Ovary (tissue), 9 donors: ENCODE data around the gene RBBP6. TPM values are rescaled to one million over a fixed set of nuclear protein-coding genes. Genes with fewer than 3 reads are reported as not detected.
"Not testable (repeated sequence)": the region's sequence is repeated elsewhere in the genome, so short reads cannot be mapped to it uniquely, and the experiment has no call there.

Experiments used
- DNase-seq, 5 donors: peaks; one replicate each; pipeline ENCODE4 v3.0.0-alpha.2; 2019 to 2020
- H3K27ac ChIP-seq, 2 donors: fragments of 200-600 bp; one replicate each; pipeline versions ENCODE4 v1.5.1 to v1.8.0; 2019 to 2022
- H3K27me3 ChIP-seq: fragments of 200-600 bp; one replicate; pipeline ENCODE4 v1.8.0; 2022
- H3K36me3 ChIP-seq: fragments of 200-600 bp; sonication (generic); one replicate; pipeline ENCODE4 v1.5.1; 2019
- H3K4me1 ChIP-seq: one replicate; pipeline ENCODE4 v1.8.1; 2013; ENCODE audit warnings: mild to moderate bottlenecking, moderate library complexity; ENCODE audit not compliant: insufficient read depth
- H3K4me3 ChIP-seq: fragments of 200-600 bp; sonication (generic); one replicate; pipeline ENCODE4 v1.5.1; 2017
- H3K9me3 ChIP-seq, 2 donors: fragments of 200-600 bp in 1 of 2; sonication (generic) in 1 of 2; one replicate each; pipeline versions ENCODE4 v1.5.1 to v1.8.1; 2013 to 2019; ENCODE audit warnings: mild to moderate bottlenecking in 1 of 2, moderate library complexity in 1 of 2
- EP300 ChIP-seq: sonication (generic); formaldehyde crosslinking; IDR thresholded peaks from one replicate; pipeline ENCODE4 v1.6.1; 2017; ENCODE audit warnings: antibody characterized with exemption
- POLR2A ChIP-seq: fragments of 450-650 bp; IDR thresholded peaks from one replicate; pipeline ENCODE4 v1.6.1; 2017; ENCODE audit warnings: antibody characterized with exemption, mild to moderate bottlenecking, moderate library complexity
- WGBS, 3 donors: extraction: QIAGEN DNeasy Blood & Tissue Kit in 1 of 3; methylation state at CpG; one replicate each; pipeline versions ENCODE4 v1.1.5 to v1.1.7; 2013 to 2017; 5-methylcytosine and 5-hydroxymethylcytosine counted together
- intact Hi-C, 4 donors: fragments of 100-400 bp; cut with DNase I; formaldehyde crosslinking; loops; one replicate each; pipeline versions ENCODE4 v1.11.0 to v1.15.1; 2022 to 2023
- polyA plus RNA-seq, 2 donors: library from polyadenylated mRNA; stranded (reverse); fragments of 200-250 nt in 1 of 2; fragments of 350-450 nt in 1 of 2; fragmentation: Illumina TruSeq in 1 of 2; extraction: RNeasy Lipid Tissue Mini Kit (QIAGEN cat#74804) in 1 of 2; gene quantifications; one replicate each; pipeline ENCODE4 v1.2.3, GENCODE V29; 2013 to 2014
- total RNA-seq, 7 donors: library from RNA; depleted of rRNA in 2 of 7; stranded (reverse); fragments of >200 nt in 2 of 7; fragmentation: NEBNext Ultra II Directional in 3 of 7; extraction: Animal tissue kit (Norgen Biotek cat#: 25700) in 3 of 7; gene quantifications; one replicate each; pipeline versions ENCODE4 v1.1.0 to v1.2.4, GENCODE V29; 2016 to 2023
- TF ChIP-seq, protein P1 (sequence below), 3 donors: fragments of 450-650 bp in 2 of 3; fragments of 200-600 bp in 1 of 3; IDR thresholded peaks; one replicate each; pipeline versions ENCODE4 v1.5.1 to v1.8.0; 2016 to 2022; ENCODE audit warnings: antibody characterized with exemption in 3 of 3, mild to moderate bottlenecking in 1 of 3
- donor health status: DM: no; HTN: no; CAD: no; lungs with moderate emphysema.
- donor health status: DM: no; HTN: no; CAD: no.
- donor health status: Bipolar disorder and iron deficiency.
- donor health status: DM: yes; HTN: yes; CAD: no.
- donor health status: DM: no; HTN: no; CAD: no.
- donor health status: DM: yes; HTN: yes; CAD: no.

Gene RBBP6
- total and polyA plus RNA-seq, 9 donors = 35.9 to 112 (median 65.4) TPM

DNA sequence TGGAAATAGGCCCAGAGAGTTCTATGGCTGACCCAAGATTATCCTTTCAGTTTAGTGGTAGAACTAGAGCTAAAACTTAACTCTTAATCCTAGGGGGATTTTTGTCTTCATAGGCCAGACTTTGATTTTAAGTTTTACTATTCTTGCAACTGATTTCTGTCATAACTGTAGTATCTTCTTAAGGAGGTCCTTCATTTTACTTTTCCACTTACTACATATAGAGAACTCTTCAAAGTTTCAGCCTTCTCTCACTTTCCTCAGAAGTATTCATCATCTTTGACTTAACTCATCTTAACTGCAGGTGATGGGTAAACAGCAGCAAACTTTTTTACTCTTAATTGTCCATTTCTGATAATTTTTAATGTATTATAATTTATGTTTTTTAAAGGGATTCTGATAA lies 23.4 kb downstream of the RBBP6 start:
- no peaks in the 10 kb centered on the region for H3K4me1 ChIP-seq
- no peak for TF ChIP-seq EP300
- no peaks in the 10 kb centered on the region for H3K27me3 ChIP-seq
- H3K27ac ChIP-seq = no peak overlapping the region
- H3K9me3 ChIP-seq = no peaks in the 10 kb centered on the region
- DNase-seq = no peak
- H3K36me3 ChIP-seq = no peaks in the 10 kb centered on the region
- intact Hi-C loops = no loop called here
- no peak overlapping the region for H3K4me3 ChIP-seq

DNA sequence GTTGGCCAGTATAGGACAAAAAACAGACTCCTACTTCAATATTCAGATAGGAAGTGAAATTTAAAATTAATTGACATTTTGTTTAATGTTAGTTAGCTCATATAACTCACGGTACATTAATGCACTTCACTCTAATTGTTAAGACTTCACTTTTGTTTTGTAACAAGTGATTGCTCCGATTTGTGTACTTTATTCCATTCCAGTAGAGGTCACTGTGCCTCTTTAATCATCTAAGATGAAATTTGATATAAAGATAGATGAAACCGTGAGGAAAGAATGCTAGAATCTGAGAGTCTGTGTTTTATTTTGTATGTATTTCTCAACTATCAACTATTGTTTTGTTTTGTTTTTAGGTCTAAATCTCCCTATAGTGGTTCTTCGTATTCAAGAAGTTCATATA lies 29.0 kb downstream of the RBBP6 start:
- Histone ChIP-seq H3K9me3 (no peaks in the 10 kb centered on the region), H3K4me1 (no peaks in the 10 kb centered on the region), H3K4me3 (no peak overlapping the region), H3K27me3 (no peaks in the 10 kb centered on the region), H3K27ac (no peak overlapping the region), H3K36me3 (no peaks in the 10 kb centered on the region)
- no peak for DNase-seq
- intact Hi-C loops = no loop called here
- 83 to 87% (median 86%) methylated on average over 4 of the region's 4 CpGs for WGBS, 3 donors
- TF ChIP-seq POLR2A (no peak), EP300 (no peak)
- TF ChIP-seq, protein P1, sequence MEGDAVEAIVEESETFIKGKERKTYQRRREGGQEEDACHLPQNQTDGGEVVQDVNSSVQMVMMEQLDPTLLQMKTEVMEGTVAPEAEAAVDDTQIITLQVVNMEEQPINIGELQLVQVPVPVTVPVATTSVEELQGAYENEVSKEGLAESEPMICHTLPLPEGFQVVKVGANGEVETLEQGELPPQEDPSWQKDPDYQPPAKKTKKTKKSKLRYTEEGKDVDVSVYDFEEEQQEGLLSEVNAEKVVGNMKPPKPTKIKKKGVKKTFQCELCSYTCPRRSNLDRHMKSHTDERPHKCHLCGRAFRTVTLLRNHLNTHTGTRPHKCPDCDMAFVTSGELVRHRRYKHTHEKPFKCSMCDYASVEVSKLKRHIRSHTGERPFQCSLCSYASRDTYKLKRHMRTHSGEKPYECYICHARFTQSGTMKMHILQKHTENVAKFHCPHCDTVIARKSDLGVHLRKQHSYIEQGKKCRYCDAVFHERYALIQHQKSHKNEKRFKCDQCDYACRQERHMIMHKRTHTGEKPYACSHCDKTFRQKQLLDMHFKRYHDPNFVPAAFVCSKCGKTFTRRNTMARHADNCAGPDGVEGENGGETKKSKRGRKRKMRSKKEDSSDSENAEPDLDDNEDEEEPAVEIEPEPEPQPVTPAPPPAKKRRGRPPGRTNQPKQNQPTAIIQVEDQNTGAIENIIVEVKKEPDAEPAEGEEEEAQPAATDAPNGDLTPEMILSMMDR (IDR thresholded peaks at IDR 0.05) = no peak

DNA sequence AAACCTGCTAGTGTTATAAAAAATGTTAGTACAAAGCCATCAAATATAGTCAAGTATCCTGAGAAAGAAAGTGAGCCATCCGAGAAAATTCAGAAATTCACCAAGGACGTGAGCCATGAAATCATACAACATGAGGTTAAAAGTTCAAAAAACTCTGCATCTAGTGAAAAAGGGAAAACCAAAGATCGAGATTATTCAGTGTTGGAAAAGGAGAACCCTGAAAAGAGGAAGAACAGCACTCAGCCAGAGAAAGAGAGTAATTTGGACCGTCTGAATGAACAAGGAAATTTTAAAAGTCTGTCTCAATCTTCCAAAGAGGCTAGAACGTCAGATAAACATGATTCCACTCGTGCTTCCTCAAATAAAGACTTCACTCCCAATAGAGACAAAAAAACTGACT lies 31.7 kb downstream of the RBBP6 start:
- Histone ChIP-seq H3K27me3 (no peaks in the 10 kb centered on the region), H3K4me1 (no peaks in the 10 kb centered on the region), H3K4me3 (no peak overlapping the region), H3K27ac (no peak overlapping the region), H3K36me3 (no peaks in the 10 kb centered on the region), H3K9me3 (no peaks in the 10 kb centered on the region)
- intact Hi-C loops = loop anchor here in 1 of 4 donors (10.0 kb wide), 1 partner anchor 244 kb away; no protein-coding TSS in a partner anchor
- TF ChIP-seq, protein P1 (IDR thresholded peaks at IDR 0.05) = no peak
- TF ChIP-seq POLR2A (no peak), EP300 (no peak)
- 91 to 94% (median 93%) methylated on average over 6 of the region's 6 CpGs for WGBS, 3 donors
- no peak for DNase-seq

DNA sequence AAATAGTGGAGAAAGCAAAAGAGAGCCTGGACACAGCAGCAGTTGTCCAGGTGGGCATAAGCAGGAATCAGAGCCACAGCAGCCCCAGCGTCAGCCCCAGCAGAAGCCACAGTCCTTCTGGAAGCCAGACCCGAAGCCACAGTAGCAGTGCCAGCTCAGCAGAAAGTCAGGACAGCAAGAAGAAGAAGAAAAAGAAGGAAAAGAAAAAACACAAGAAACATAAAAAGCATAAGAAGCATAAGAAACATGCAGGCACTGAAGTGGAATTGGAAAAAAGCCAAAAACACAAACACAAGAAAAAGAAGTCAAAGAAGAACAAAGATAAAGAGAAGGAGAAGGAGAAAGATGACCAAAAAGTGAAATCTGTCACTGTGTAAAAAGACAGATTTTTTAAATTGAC lies 32.7 kb downstream of the RBBP6 start:
- TF ChIP-seq, protein P1 (IDR thresholded peaks at IDR 0.05) = no peak
- TF ChIP-seq POLR2A (no peak), EP300 (no peak)
- Histone ChIP-seq H3K4me3 (no peak overlapping the region), H3K27ac (no peak overlapping the region), H3K27me3 (no peaks in the 10 kb centered on the region), H3K4me1 (no peaks in the 10 kb centered on the region), H3K9me3 (no peaks in the 10 kb centered on the region), H3K36me3 (no peaks in the 10 kb centered on the region)
- intact Hi-C loops = loop anchor here in 1 of 4 donors (10.0 kb wide), 1 partner anchor 243 kb away; no protein-coding TSS in a partner anchor
- WGBS, 3 donors = 86 to 100% (median 97%) methylated on average over 2 of the region's 2 CpGs
- DNase-seq = no peak

DNA sequence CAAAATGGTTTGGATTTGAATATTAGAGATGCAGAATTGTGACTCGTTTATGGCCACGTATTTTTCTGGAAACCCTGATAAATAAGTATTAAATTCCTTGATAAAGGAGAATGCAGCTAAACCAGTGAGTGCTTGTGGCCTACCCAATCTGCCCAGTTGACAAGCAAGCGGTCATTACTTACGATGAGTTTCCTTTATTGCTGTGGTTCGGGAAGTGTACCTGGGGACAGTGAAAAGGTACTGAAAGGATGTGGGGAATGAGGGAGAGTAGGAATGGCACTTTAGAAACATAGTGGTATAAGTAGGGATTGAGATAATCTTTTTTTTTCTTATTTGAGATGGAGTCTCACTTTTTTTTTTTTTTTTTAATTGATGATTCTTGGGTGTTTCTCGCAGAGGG lies 33.8 kb downstream of the RBBP6 start:
- TF ChIP-seq POLR2A (no peak), EP300 (no peak)
- TF ChIP-seq, protein P1 (IDR thresholded peaks at IDR 0.05) = no peak
- WGBS, 3 donors = 86 to 96% (median 94%) methylated on average over 6 of the region's 6 CpGs
- intact Hi-C loops = loop anchor here in 1 of 4 donors (10.0 kb wide), 1 partner anchor 242 kb away; no protein-coding TSS in a partner anchor
- H3K4me1 ChIP-seq = no peaks in the 10 kb centered on the region
- H3K36me3 ChIP-seq = no peaks in the 10 kb centered on the region
- no peak overlapping the region for H3K4me3 ChIP-seq
- no peaks in the 10 kb centered on the region for H3K9me3 ChIP-seq
- DNase-seq = no peak
- H3K27me3 ChIP-seq = no peaks in the 10 kb centered on the region
- H3K27ac ChIP-seq = no peak overlapping the region

DNA sequence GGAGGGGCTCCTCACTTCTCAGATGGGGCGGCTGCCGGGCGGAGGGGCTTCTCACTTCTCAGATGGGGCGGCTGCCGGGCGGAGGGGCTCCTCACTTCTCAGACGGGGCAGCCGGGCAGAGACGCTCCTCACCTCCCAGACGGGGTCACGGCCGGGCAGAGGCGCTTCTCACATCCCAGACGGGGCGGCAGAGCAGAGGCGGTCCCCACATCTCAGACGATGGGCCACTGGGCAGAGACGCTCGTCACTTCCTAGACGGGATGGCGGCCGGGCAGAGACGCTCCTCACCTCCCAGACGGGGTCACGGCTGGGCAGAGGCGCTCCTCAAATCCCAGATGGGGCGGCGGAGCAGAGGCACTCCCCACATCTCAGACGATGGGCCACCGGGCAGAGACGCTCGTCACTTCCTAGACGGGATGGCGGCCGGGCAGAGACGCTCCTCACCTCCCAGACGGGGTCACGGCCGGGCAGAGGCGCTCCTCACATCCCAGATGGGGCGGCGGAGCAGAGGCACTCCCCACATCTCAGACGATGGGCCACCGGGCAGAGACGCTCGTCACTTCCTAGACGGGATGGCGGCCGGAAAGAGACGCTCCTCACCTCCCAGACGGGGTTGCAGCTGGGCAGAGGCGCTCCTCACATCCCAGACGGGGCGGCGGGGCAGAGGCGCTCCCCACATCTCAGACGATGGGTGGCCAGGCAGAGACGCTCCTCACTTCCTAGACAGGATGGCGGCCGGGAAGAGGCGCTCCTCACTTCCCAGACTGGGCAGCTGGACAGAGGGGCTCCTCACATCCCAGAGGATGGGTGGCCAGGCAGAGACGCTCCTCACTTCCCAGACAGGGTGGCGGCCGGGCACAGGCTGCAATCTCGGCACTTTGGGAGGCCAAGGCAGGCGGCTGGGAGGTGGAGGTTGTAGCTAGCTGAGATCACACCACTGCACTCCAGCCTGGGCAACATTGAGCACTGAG lies 35.4 kb downstream of the RBBP6 start:
- H3K27me3 ChIP-seq, H3K9me3 ChIP-seq, H3K4me3 ChIP-seq, H3K4me1 ChIP-seq, H3K27ac ChIP-seq, DNase-seq, H3K36me3 ChIP-seq: not testable (repeated sequence)
- intact Hi-C loops = loop anchor here in 1 of 4 donors (10.0 kb wide), 1 partner anchor 240 kb away; no protein-coding TSS in a partner anchor
- WGBS, 3 donors = 95% methylated on average over 43 to 60 of the region's 66 CpGs

DNA sequence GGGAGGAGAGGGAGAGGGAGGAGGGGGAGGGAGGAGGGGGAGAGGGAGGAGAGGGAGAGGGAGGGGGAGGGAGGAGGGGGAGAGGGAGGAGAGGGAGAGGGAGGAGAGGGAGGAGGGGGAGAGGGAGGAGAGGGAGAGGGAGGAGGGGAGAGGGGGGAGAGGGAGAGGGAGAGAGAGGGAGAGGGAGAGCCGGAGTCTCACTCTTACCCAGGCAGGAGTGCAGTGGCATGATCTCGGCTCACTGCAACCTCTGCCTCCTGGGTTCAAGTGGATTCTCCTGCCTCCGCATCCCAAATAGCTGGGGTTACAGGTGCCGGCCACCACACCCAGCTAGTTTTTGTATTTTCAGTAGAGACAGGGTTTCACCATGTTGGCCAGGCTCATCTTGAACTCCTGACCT lies 36.4 kb downstream of the RBBP6 start:
- not testable (repeated sequence) for H3K27ac ChIP-seq, H3K27me3 ChIP-seq, DNase-seq, H3K4me3 ChIP-seq, H3K9me3 ChIP-seq, H3K36me3 ChIP-seq, H3K4me1 ChIP-seq
- intact Hi-C loops = loop anchor here in 1 of 4 donors (10.0 kb wide), 1 partner anchor 239 kb away; no protein-coding TSS in a partner anchor
- 82 to 92% (median 83%) methylated on average over 4 of the region's 4 CpGs for WGBS, 3 donors
